ENCODE data around the gene SLAMF7. TPM values are rescaled to one million over a fixed set of nuclear protein-coding genes. Genes with fewer than 3 reads are reported as not detected.

SLAMF7 gene
- total and polyA plus RNA-seq, 2 of the 13 experiments (the other 11 are each of a cell fraction or from before 2014, with no cell fraction given) = not detected

- no peak for TF ChIP-seq SNAPC4 (CRISPR knock-in tag; IDR thresholded peaks at IDR 0.05)
- no peak for TF ChIP-seq ZNF839 (CRISPR knock-in tag; IDR thresholded peaks at IDR 0.05; ENCODE audit: borderline replicate concordance)
- TF ChIP-seq, protein P1, sequence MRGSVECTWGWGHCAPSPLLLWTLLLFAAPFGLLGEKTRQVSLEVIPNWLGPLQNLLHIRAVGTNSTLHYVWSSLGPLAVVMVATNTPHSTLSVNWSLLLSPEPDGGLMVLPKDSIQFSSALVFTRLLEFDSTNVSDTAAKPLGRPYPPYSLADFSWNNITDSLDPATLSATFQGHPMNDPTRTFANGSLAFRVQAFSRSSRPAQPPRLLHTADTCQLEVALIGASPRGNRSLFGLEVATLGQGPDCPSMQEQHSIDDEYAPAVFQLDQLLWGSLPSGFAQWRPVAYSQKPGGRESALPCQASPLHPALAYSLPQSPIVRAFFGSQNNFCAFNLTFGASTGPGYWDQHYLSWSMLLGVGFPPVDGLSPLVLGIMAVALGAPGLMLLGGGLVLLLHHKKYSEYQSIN (CRISPR knock-in tag; IDR thresholded peaks at IDR 0.05; ENCODE audit: borderline replicate concordance) = no peak
- TF ChIP-seq TOPORS (CRISPR knock-in tag; IDR thresholded peaks at IDR 0.05) = no peak
- no peak for TF ChIP-seq SALL1 (CRISPR knock-in tag; IDR thresholded peaks at IDR 0.05)
- no peak for TF ChIP-seq NFIB (CRISPR knock-in tag; IDR thresholded peaks at IDR 0.05; ENCODE audit: borderline replicate concordance)
- no peak for TF ChIP-seq ZNF138 (CRISPR knock-in tag; IDR thresholded peaks at IDR 0.05; ENCODE audit: low read depth)
- no peak for TF ChIP-seq ZNF512 (CRISPR knock-in tag; IDR thresholded peaks at IDR 0.05)
- no peak for TF ChIP-seq XBP1 (CRISPR knock-in tag; IDR thresholded peaks at IDR 0.05)
- no peak for TF ChIP-seq CBFB (CRISPR knock-in tag; IDR thresholded peaks at IDR 0.05)
These were observed 7.1 kb upstream of the SLAMF7 start (continued) for GRCh38 chr1:160731990-160732389.
